ENCODE data around the gene PPIL4. TPM values are rescaled to one million over a fixed set of nuclear protein-coding genes. Genes with fewer than 3 reads are reported as not detected.

Gene PPIL4
- total RNA-seq, 1 donor from 2014 or later, result 38.3 TPM

DNA sequence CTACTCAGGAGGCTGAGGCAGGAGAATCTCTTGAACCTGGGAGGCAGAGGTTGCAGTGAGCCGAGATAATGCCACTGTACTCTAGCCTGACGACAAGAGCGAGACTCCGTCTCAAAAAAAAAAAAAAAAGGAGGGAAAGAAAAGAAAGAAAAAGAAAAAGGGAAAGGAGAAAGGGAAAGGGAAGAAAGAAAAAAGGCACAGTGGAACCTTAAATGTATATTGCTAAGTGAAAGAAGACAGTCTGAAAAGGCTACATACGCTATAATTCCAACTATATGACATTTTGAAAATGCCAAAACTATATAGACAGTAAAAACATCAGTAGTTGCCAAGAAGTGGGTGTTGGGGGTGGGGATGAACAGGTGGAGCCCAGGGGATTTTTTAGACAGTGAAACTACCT is 16.2 kb downstream of the PPIL4 start:
- Mint-ChIP-seq H3K4me3 (ENCODE audit: low read depth) (no peak overlapping the region), H3K9me3 (ENCODE audit: low read depth) (no peaks in the 10 kb centered on the region), H3K27me3 (no peaks in the 10 kb centered on the region), H3K27ac (no peak overlapping the region), H3K4me1 (ENCODE audit: low read depth) (no peaks in the 10 kb centered on the region), H3K36me3 (ENCODE audit: insufficient read depth) (peaks cover 18% of the 10 kb centered on the region)
- no peak for TF ChIP-seq CTCF (IDR thresholded peaks at IDR 0.05; ENCODE audit: unreplicated experiment)
- DNase-seq (ENCODE audit: low spot score, unreplicated experiment), result no peak

GRCh38 chr6:149515494-149515893 is 30.3 kb downstream of the PPIL4 start:
- Mint-ChIP-seq H3K27me3 (no peaks in the 10 kb centered on the region), H3K36me3 (ENCODE audit: insufficient read depth) (peaks cover 12% of the 10 kb centered on the region), H3K4me3 (ENCODE audit: low read depth) (no peak overlapping the region), H3K4me1 (ENCODE audit: low read depth) (no peaks in the 10 kb centered on the region), H3K9me3 (ENCODE audit: low read depth) (no peaks in the 10 kb centered on the region), H3K27ac (no peak overlapping the region)
- no peak for DNase-seq (ENCODE audit: low spot score, unreplicated experiment)
- no peak for TF ChIP-seq CTCF (IDR thresholded peaks at IDR 0.05; ENCODE audit: unreplicated experiment)

GRCh38 chr6:149513915-149514314 is 31.9 kb downstream of the PPIL4 start:
- Mint-ChIP-seq H3K27ac (no peak overlapping the region), H3K4me1 (ENCODE audit: low read depth) (no peaks in the 10 kb centered on the region), H3K4me3 (ENCODE audit: low read depth) (no peak overlapping the region), H3K27me3 (no peaks in the 10 kb centered on the region), H3K36me3 (ENCODE audit: insufficient read depth) (peaks cover 12% of the 10 kb centered on the region), H3K9me3 (ENCODE audit: low read depth) (no peaks in the 10 kb centered on the region)
- no peak for DNase-seq (ENCODE audit: low spot score, unreplicated experiment)
- TF ChIP-seq CTCF (IDR thresholded peaks at IDR 0.05; ENCODE audit: unreplicated experiment), result no peak

- no peak overlapping the region for H3K4me3 Mint-ChIP-seq (ENCODE audit: low read depth)
- peak overlapping the region; percentile 67 for H3K27ac Mint-ChIP-seq
- no peaks in the 10 kb centered on the region for H3K4me1 Mint-ChIP-seq (ENCODE audit: low read depth)
- no peak for TF ChIP-seq CTCF (IDR thresholded peaks at IDR 0.05; ENCODE audit: unreplicated experiment)
- H3K27me3 Mint-ChIP-seq, result no peaks in the 10 kb centered on the region
- no peaks in the 10 kb centered on the region for H3K9me3 Mint-ChIP-seq (ENCODE audit: low read depth)
- no peak for DNase-seq (ENCODE audit: low spot score, unreplicated experiment)
- H3K36me3 Mint-ChIP-seq (ENCODE audit: insufficient read depth), result peaks cover 8% of the 10 kb centered on the region
Observed at GRCh38 chr6:149510793-149511512, 34.9 kb downstream of the PPIL4 start.

DNA sequence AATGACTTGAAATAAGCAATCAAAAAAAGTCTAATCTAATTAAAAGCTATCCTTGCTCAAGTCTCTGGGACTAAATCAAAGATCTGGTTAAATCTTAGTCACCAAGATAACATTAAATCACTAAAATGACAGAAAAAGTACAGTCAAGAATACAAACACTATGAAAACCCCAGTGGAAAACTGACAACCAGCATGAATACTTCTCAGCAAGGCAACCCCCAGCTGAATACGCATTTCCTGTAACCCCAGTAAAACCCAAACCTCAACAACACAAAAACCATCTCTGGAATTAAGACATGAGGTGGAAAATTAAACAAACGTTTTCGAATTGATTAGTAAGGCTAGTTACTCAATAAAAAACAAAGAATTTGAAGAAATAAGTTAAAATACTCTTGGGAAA is 37.4 kb downstream of the PPIL4 start:
- no peaks in the 10 kb centered on the region for H3K4me1 Mint-ChIP-seq (ENCODE audit: low read depth)
- H3K4me3 Mint-ChIP-seq (ENCODE audit: low read depth), result no peak overlapping the region
- no peak for TF ChIP-seq CTCF (IDR thresholded peaks at IDR 0.05; ENCODE audit: unreplicated experiment)
- H3K27ac Mint-ChIP-seq, result no peak overlapping the region
- H3K27me3 Mint-ChIP-seq, result no peaks in the 10 kb centered on the region
- H3K36me3 Mint-ChIP-seq (ENCODE audit: insufficient read depth), result peaks cover 11% of the 10 kb centered on the region
- DNase-seq (ENCODE audit: low spot score, unreplicated experiment), result no peak
- no peaks in the 10 kb centered on the region for H3K9me3 Mint-ChIP-seq (ENCODE audit: low read depth)

All from progenitor cell of endocrine pancreas (in vitro differentiated cells).